HG02571 (cell line): ENCODE results near the gene NECTIN4.

Experiments used
- ATAC-seq: cut with Tn5 transposase; IDR thresholded peaks from one replicate; pipeline ENCODE4 v1.9.1; 2021; ENCODE audit warnings: mild to moderate bottlenecking, moderate library complexity; ENCODE audit not compliant: unreplicated experiment

NECTIN4 gene

GRCh38 chr1:161113915-161114314, 24.6 kb upstream of the NECTIN4 start:
- ATAC-seq: no peak

- no peak for ATAC-seq
Observed at GRCh38 chr1:161111527-161111926, 22.2 kb upstream of the NECTIN4 start.

GRCh38 chr1:161111117-161111516, 21.8 kb upstream of the NECTIN4 start:
- ATAC-seq: no peak

- ATAC-seq: no peak
Observed at GRCh38 chr1:161106431-161106830, 17.1 kb upstream of the NECTIN4 start.

- ATAC-seq: no peak
Observed at GRCh38 chr1:161100556-161100955, 11.2 kb upstream of the NECTIN4 start.

GRCh38 chr1:161099090-161099802, 9.9 kb upstream of the NECTIN4 start:
- no peak for ATAC-seq

GRCh38 chr1:161098210-161099068, 9.1 kb upstream of the NECTIN4 start, which contains the start of gene KLHDC9:
TSS of gene KLHDC9 (plus strand) at chr1:161098361. CDS start at chr1:161098536, 175 bp downstream.
- ATAC-seq: peak; percentile 63

GRCh38 chr1:161096530-161096929, 7.2 kb upstream of the NECTIN4 start:
- ATAC-seq: no peak

- no peak for ATAC-seq
Observed at GRCh38 chr1:161096015-161096414, 6.7 kb upstream of the NECTIN4 start.

GRCh38 chr1:161095230-161095629, 5.9 kb upstream of the NECTIN4 start:
- no peak for ATAC-seq

GRCh38 chr1:161094481-161094880, 5.1 kb upstream of the NECTIN4 start:
- no peak for ATAC-seq

GRCh38 chr1:161092621-161093028, 3.3 kb upstream of the NECTIN4 start:
- no peak for ATAC-seq

- ATAC-seq: no peak
Observed at GRCh38 chr1:161091796-161092507, 2.6 kb upstream of the NECTIN4 start.

GRCh38 chr1:161091093-161091492, 1.7 kb upstream of the NECTIN4 start:
- no peak for ATAC-seq

- ATAC-seq: no peak
Observed at GRCh38 chr1:161090617-161091016, 1.3 kb upstream of the NECTIN4 start.

- no peak for ATAC-seq
Observed at GRCh38 chr1:161089938-161090337, 580 bp upstream of the NECTIN4 start.

GRCh38 chr1:161088587-161089110, 709 bp downstream of the NECTIN4 start:
- no peak for ATAC-seq

- no peak for ATAC-seq
Observed at GRCh38 chr1:161086457-161086856, 2.9 kb downstream of the NECTIN4 start.

GRCh38 chr1:161085165-161085564, 4.2 kb downstream of the NECTIN4 start:
- no peak for ATAC-seq

GRCh38 chr1:161084597-161084988, 4.8 kb downstream of the NECTIN4 start:
- ATAC-seq: no peak
